ENCODE data around the gene WDR76. TPM values are rescaled to one million over a fixed set of nuclear protein-coding genes. Genes with fewer than 3 reads are reported as not detected.

The WDR76 gene
- polyA plus RNA-seq, 2 of the 4 experiments (the other 2 are of a cell fraction), result 12.1 to 17.5 TPM

- H3K4me1 ChIP-seq, result peaks cover 33% of the 10 kb centered on the region
- POLR2A ChIA-PET, result no interaction called here
Measured at GRCh38 chr15:43913941-43914340, 87.1 kb downstream of the WDR76 start.

GRCh38 chr15:43915631-43916325 is 89.0 kb downstream of the WDR76 start:
- POLR2A ChIA-PET, result no interaction called here
- Histone ChIP-seq H3K9me3 (no peaks in the 10 kb centered on the region), H3K4me3 (no peak overlapping the region), H3K27ac (no peak overlapping the region), H3K4me1 (peaks cover 32% of the 10 kb centered on the region), H3K4me2 (no peak overlapping the region)
- DNase-seq (ENCODE audit: low read depth in 1 of 2, low spot score in 1 of 2) (no peak), FAIRE-seq (no peak), ATAC-seq (no peak)
- no peak for TF ChIP-seq MAZ (IDR thresholded peaks at IDR 0.05; ENCODE audit: borderline replicate concordance, low read depth, low read length)
- TF ChIP-seq CHD4 (IDR thresholded peaks at IDR 0.05; ENCODE audit: borderline replicate concordance), result no peak
- TF ChIP-seq ZFP36 (IDR thresholded peaks at IDR 0.05; ENCODE audit: borderline replicate concordance, partially characterized antibody), result no peak
- no peak for TF ChIP-seq ZSCAN20 (CRISPR knock-in tag; IDR thresholded peaks at IDR 0.05)
- WGBS (ENCODE audit: missing lambda C conversion rate), result 89% methylated on average over 5 of the region's 5 CpGs
- CTCF ChIA-PET, result interaction anchor here (6.1 kb wide), 1 partner anchor 13 kb away, joined by 30 read pairs; no protein-coding TSS in a partner anchor

More at GRCh38 chr15:43913941-43914340, 87.1 kb downstream of the WDR76 start:
- no peak for TF ChIP-seq RAD21 (conservative IDR thresholded peaks at IDR 0.05 in 1 of 2, IDR thresholded peaks at IDR 0.05 in 1 of 2)
- no peak for TF ChIP-seq ELK1 (IDR thresholded peaks at IDR 0.05; ENCODE audit: low read depth, low read length)
- no peak for TF ChIP-seq MYC (IDR thresholded peaks at IDR 0.05; ENCODE audit: borderline replicate concordance, low read length)
- no peak for TF ChIP-seq ZFP36 (IDR thresholded peaks at IDR 0.05; ENCODE audit: borderline replicate concordance, partially characterized antibody)
- no peak for TF ChIP-seq FOXS1 (CRISPR knock-in tag; IDR thresholded peaks at IDR 0.05)
- TF ChIP-seq JUNB (IDR thresholded peaks at IDR 0.05), result no peak
- TF ChIP-seq RARB (CRISPR knock-in tag; IDR thresholded peaks at IDR 0.05), result no peak
- no peak for TF ChIP-seq HOXB5 (CRISPR knock-in tag; IDR thresholded peaks at IDR 0.05)
- no peak for TF ChIP-seq USF2 (IDR thresholded peaks at IDR 0.05)
- no peak for TF ChIP-seq TFCP2L1 (CRISPR knock-in tag; IDR thresholded peaks at IDR 0.05)
- no peak for TF ChIP-seq SREBF2 (IDR thresholded peaks at IDR 0.05)
- no peak for TF ChIP-seq CHD4 (IDR thresholded peaks at IDR 0.05; ENCODE audit: borderline replicate concordance)
- no peak for TF ChIP-seq PHF8 (IDR thresholded peaks at IDR 0.05; ENCODE audit: borderline replicate concordance, low read depth)
- no peak for TF ChIP-seq BCL3 (IDR thresholded peaks at IDR 0.05)
- TF ChIP-seq BHLHE40 (IDR thresholded peaks at IDR 0.05; ENCODE audit: low read depth, low read length), result no peak
- TF ChIP-seq HOXB13 (CRISPR knock-in tag; IDR thresholded peaks at IDR 0.05; ENCODE audit: low read depth), result no peak
- TF ChIP-seq ATOH8 (CRISPR knock-in tag; IDR thresholded peaks at IDR 0.05; ENCODE audit: low read depth), result no peak
- TF ChIP-seq RFX5 (IDR thresholded peaks at IDR 0.05), result no peak
- TF ChIP-seq HOXA7 (CRISPR knock-in tag; IDR thresholded peaks at IDR 0.05), result no peak
- WGBS (ENCODE audit: missing lambda C conversion rate), result 83% methylated on average over 1 of the region's 1 CpG
- Histone ChIP-seq H3K9me3 (no peaks in the 10 kb centered on the region), H3K27ac (0 out of 6 replicates have a peak overlapping the region, but pooled peaks have one; percentile 33 to 46), H3K4me3 (no peak overlapping the region), H3K4me2 (no peak overlapping the region; the same call in 2 of the 3 replicates)
- CTCF ChIA-PET, result interaction anchor here (1.1 to 6.1 kb wide), 3 partner anchors 11 to 152 kb away, joined by 3 to 30 read pairs (median 10); no protein-coding TSS in a partner anchor
- FAIRE-seq (no peak), ATAC-seq (no peak), DNase-seq (ENCODE audit: low read depth in 1 of 2, low spot score in 1 of 2) (no peak)

All from A549 (cell line).